AML-193 (cell line): Measurements from ENCODE around the gene CDC42BPA.
"Not testable (repeated sequence)": the region's sequence is repeated elsewhere in the genome, so short reads cannot be mapped to it uniquely, and the experiment has no call there.

ENCODE experiments used
- DNase-seq, 2 experiments: peaks; one replicate each; lab custom pipeline; 2025; lab: John Stamatoyannopoulos, UW

The CDC42BPA gene

GRCh38 chr1:227197064-227197463 is 121.2 kb downstream of the CDC42BPA start:
- DNase-seq, result no peak

- no peak for DNase-seq
These were observed 126.1 kb downstream of the CDC42BPA start for GRCh38 chr1:227192163-227192562.

GRCh38 chr1:227191607-227192006 is 126.7 kb downstream of the CDC42BPA start:
- DNase-seq, result no peak

GRCh38 chr1:227190321-227190720 is 128.0 kb downstream of the CDC42BPA start:
- DNase-seq, result no peak

GRCh38 chr1:227185291-227185690 is 133.0 kb downstream of the CDC42BPA start:
- DNase-seq, result no peak

GRCh38 chr1:227182012-227182411 is 136.3 kb downstream of the CDC42BPA start:
- DNase-seq, result no peak

GRCh38 chr1:227175611-227176010 is 142.7 kb downstream of the CDC42BPA start:
- no peak for DNase-seq

- DNase-seq, result no peak
These were observed 144.1 kb downstream of the CDC42BPA start for GRCh38 chr1:227174164-227174563.

- no peak for DNase-seq
These were observed 147.7 kb downstream of the CDC42BPA start for GRCh38 chr1:227170361-227171166.

GRCh38 chr1:227169343-227169742 is 148.9 kb downstream of the CDC42BPA start:
- DNase-seq, result no peak

- no peak for DNase-seq
These were observed 150.8 kb downstream of the CDC42BPA start for GRCh38 chr1:227167276-227168101.

GRCh38 chr1:227166559-227166958 is 151.7 kb downstream of the CDC42BPA start:
- DNase-seq, result no peak

GRCh38 chr1:227161470-227161869 is 156.8 kb downstream of the CDC42BPA start:
- no peak for DNase-seq

GRCh38 chr1:227156520-227156919 is 161.8 kb downstream of the CDC42BPA start:
- DNase-seq, result no peak

GRCh38 chr1:227155688-227156087 is 162.6 kb downstream of the CDC42BPA start:
- no peak for DNase-seq

GRCh38 chr1:227155004-227155403 is 163.3 kb downstream of the CDC42BPA start:
- no peak for DNase-seq

- DNase-seq, result no peak
These were observed 165.8 kb downstream of the CDC42BPA start for GRCh38 chr1:227152525-227152924.

GRCh38 chr1:227140376-227140775 is 177.9 kb downstream of the CDC42BPA start:
- DNase-seq, result no peak

- DNase-seq, result no peak
These were observed 182.0 kb downstream of the CDC42BPA start for GRCh38 chr1:227136210-227136820.

- DNase-seq, result no peak
These were observed 183.5 kb downstream of the CDC42BPA start for GRCh38 chr1:227134686-227135314.

GRCh38 chr1:227132695-227133094 is 185.6 kb downstream of the CDC42BPA start:
- not testable (repeated sequence) for DNase-seq

GRCh38 chr1:227131193-227131592 is 187.1 kb downstream of the CDC42BPA start:
- peak in 1 of 2 experiments; percentile 0 for DNase-seq
